ENCODE data around the gene SNRPE.

Gene SNRPE

GRCh38 chr1:203867802-203868201 lies 6.4 kb downstream of the SNRPE start:
- Mint-ChIP-seq H3K9me3 (no peaks in the 10 kb centered on the region), H3K27me3 (ENCODE audit: low read depth) (no peaks in the 10 kb centered on the region), H3K27ac (no peak overlapping the region), H3K4me3 (no peak overlapping the region), H3K4me1 (peaks cover 11% of the 10 kb centered on the region), H3K36me3 (ENCODE audit: low read depth) (peaks cover 55% of the 10 kb centered on the region)
- TF ChIP-seq, protein P1, sequence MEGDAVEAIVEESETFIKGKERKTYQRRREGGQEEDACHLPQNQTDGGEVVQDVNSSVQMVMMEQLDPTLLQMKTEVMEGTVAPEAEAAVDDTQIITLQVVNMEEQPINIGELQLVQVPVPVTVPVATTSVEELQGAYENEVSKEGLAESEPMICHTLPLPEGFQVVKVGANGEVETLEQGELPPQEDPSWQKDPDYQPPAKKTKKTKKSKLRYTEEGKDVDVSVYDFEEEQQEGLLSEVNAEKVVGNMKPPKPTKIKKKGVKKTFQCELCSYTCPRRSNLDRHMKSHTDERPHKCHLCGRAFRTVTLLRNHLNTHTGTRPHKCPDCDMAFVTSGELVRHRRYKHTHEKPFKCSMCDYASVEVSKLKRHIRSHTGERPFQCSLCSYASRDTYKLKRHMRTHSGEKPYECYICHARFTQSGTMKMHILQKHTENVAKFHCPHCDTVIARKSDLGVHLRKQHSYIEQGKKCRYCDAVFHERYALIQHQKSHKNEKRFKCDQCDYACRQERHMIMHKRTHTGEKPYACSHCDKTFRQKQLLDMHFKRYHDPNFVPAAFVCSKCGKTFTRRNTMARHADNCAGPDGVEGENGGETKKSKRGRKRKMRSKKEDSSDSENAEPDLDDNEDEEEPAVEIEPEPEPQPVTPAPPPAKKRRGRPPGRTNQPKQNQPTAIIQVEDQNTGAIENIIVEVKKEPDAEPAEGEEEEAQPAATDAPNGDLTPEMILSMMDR (IDR thresholded peaks at IDR 0.05; ENCODE audit: unreplicated experiment in 3 of 3) = no peak

DNA sequence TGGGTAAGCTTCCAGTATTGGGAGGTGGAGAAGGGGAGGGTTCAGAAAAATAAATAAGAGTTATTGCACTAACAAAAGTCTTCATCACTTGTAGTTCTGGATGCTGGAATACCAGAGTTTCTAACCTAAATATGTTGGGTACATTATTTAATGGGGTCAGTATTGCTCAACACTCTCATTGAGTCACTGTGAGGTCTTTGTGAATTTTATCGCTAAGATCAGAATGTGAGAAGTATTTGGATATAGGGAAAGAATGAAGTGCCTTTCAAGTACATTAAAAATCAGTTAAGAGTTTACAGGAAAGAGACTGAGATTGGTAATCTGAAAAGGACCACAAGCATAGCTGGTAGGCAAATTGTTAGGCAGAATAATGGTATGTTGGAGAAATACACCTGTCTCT lies 8.8 kb downstream of the SNRPE start:
- Mint-ChIP-seq H3K4me1 (peaks cover 11% of the 10 kb centered on the region), H3K4me3 (no peak overlapping the region), H3K27ac (no peak overlapping the region), H3K36me3 (ENCODE audit: low read depth) (peaks cover 55% of the 10 kb centered on the region), H3K9me3 (no peaks in the 10 kb centered on the region), H3K27me3 (ENCODE audit: low read depth) (no peaks in the 10 kb centered on the region)
- TF ChIP-seq, protein P1 (IDR thresholded peaks at IDR 0.05; ENCODE audit: unreplicated experiment in 3 of 3) = no peak

- peak overlapping the region in 2 of 3 experiments; percentile 11 to 38 for H3K4me3 Mint-ChIP-seq
- TF ChIP-seq, protein P1 (IDR thresholded peaks at IDR 0.05; ENCODE audit: unreplicated experiment in 3 of 3) = peak; percentile 89 to 96 (median 96)
These were observed 9.9 kb downstream of the SNRPE start for GRCh38 chr1:203871114-203871880.

DNA sequence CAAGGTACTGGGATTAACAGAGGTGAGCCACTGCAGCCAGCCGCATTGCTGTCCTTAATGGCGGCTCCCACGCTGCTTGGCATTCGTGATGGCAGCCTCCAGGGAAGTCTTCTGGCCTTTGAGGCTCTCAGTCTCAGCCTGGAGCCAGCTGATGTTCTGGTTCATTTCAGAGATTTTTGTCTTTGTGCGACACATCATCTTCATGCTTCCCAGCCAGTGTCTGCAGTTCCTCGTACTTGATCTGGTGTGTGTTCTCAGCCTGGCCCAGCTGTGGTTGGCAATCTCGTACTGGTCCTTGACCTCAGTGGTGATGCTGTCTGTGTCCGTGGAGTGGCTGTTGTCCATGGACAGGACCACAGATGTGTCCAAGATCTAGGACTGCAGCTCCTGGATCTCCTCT lies 11.7 kb downstream of the SNRPE start:
- Mint-ChIP-seq H3K36me3 (ENCODE audit: low read depth) (peaks cover 40% of the 10 kb centered on the region), H3K27ac (no peak overlapping the region), H3K4me3 (no peak overlapping the region), H3K9me3 (no peaks in the 10 kb centered on the region), H3K27me3 (ENCODE audit: low read depth) (no peaks in the 10 kb centered on the region), H3K4me1 (peaks cover 11% of the 10 kb centered on the region)
- TF ChIP-seq, protein P1 (IDR thresholded peaks at IDR 0.05; ENCODE audit: unreplicated experiment in 3 of 3) = no peak

More at GRCh38 chr1:203871114-203871880, 9.9 kb downstream of the SNRPE start:
- H3K36me3 Mint-ChIP-seq (ENCODE audit: low read depth) = peaks cover 50% of the 10 kb centered on the region
- no peaks in the 10 kb centered on the region for H3K9me3 Mint-ChIP-seq
- no peaks in the 10 kb centered on the region for H3K27me3 Mint-ChIP-seq (ENCODE audit: low read depth)
- peaks cover 11% of the 10 kb centered on the region for H3K4me1 Mint-ChIP-seq
- H3K27ac Mint-ChIP-seq = peak overlapping the region; percentile 85 to 94 (median 88)

DNA sequence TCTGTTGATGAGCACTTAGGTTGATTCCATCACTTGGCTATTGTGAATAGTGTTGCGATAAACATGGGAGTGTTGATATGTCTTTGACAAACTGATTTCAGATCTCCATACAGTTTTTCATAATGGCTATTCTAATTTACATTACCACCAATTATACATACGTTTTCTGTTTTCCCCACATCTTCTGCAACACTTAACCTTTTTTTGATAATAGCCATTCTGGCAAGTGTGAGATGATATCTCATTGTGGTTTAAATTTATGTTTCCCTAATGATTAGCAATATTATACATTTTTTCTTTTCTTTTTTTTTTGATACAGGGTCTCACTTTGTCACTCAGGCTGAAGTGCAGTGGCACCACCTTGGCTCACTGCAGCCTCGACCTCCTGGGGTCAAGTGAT lies 17.0 kb downstream of the SNRPE start:
- no peak overlapping the region for H3K4me3 Mint-ChIP-seq
- H3K9me3 Mint-ChIP-seq = peaks cover 3% of the 10 kb centered on the region
- H3K27ac Mint-ChIP-seq = no peak overlapping the region
- peaks cover 32% of the 10 kb centered on the region for H3K36me3 Mint-ChIP-seq (ENCODE audit: low read depth)
- TF ChIP-seq, protein P1 (IDR thresholded peaks at IDR 0.05; ENCODE audit: unreplicated experiment in 3 of 3) = no peak
- no peaks in the 10 kb centered on the region for H3K27me3 Mint-ChIP-seq (ENCODE audit: low read depth)
- no peaks in the 10 kb centered on the region for H3K4me1 Mint-ChIP-seq

DNA sequence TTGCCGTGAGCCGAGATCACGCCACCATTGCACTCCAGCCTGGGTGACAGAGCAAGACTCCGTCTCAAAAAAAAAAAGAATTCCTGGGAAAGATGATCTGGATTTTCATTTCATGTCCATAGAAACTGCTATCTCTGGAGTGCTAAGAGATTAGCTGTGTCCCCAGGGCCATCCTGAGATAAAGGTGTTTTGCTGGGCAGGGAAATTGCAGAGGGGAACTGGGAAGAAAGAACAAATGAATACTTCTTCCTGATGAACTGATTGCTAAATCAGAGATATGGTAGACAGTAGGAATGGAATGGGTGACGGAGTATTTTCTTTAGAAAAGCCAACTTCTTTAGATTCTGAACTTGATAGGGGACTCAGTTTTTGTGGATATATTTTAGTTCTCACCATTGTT lies 19.2 kb downstream of the SNRPE start:
- H3K36me3 Mint-ChIP-seq (ENCODE audit: low read depth) = peaks cover 21% of the 10 kb centered on the region
- no peaks in the 10 kb centered on the region for H3K4me1 Mint-ChIP-seq
- H3K4me3 Mint-ChIP-seq = no peak overlapping the region
- H3K9me3 Mint-ChIP-seq = peaks cover 3% of the 10 kb centered on the region
- H3K27ac Mint-ChIP-seq = no peak overlapping the region
- TF ChIP-seq, protein P1 (IDR thresholded peaks at IDR 0.05; ENCODE audit: unreplicated experiment in 3 of 3) = no peak
- no peaks in the 10 kb centered on the region for H3K27me3 Mint-ChIP-seq (ENCODE audit: low read depth)

All from nephron (organoid).